Measurements from ENCODE around the gene USH1C. TPM values are rescaled to one million over a fixed set of nuclear protein-coding genes. Genes with fewer than 3 reads are reported as not detected.

Gene USH1C
- total and polyA plus RNA-seq, 8 donors: 4.8 to 107 (median 22.2) TPM

DNA sequence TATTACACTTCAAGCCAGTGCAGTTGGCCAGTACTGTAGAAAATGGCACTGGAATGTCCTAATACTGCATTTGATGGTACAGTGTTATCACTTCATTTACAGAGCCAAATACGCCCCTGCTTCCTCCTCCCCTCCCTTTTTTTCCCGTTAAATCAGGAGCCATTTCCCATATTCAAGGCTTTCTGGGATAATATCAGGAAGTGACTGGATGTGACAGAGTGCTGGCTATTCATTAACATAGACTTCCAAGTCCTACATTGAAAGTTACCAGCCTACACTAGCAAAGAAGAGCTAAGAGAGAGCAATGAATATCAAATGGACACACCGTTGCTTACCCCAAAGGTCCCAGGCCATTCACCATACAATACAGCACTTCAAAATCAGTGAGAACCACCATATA is 35.4 kb downstream of the USH1C start:
- Histone ChIP-seq H3K4me3 (no peak overlapping the region), H3K9me3 (no peaks in the 10 kb centered on the region), H3K27me3 (peaks cover 0 to 4% (median 0%) of the 10 kb centered on the region in 3 donors), H3K27ac (no peak overlapping the region), H3K4me1 (no peaks in the 10 kb centered on the region), H3K36me3 (peaks cover 0 to 3% (median 0%) of the 10 kb centered on the region in 4 donors)
- no peak for DNase-seq
- 43 to 71% (median 49%) methylated on average over 3 of the region's 3 CpGs for WGBS, 5 donors
- intact Hi-C loops (cut with DNase I; ENCODE audit: low total_unique reads): loop anchor here (10.0 kb wide), 1 partner anchor 274 kb away; no protein-coding TSS in a partner anchor
- TF ChIP-seq EP300 (IDR thresholded peaks at IDR 0.05) (no peak), POLR2AphosphoS5 (IDR thresholded peaks at IDR 0.05) (no peak), POLR2A (IDR thresholded peaks at IDR 0.05) (no peak)
- TF ChIP-seq, protein P1, sequence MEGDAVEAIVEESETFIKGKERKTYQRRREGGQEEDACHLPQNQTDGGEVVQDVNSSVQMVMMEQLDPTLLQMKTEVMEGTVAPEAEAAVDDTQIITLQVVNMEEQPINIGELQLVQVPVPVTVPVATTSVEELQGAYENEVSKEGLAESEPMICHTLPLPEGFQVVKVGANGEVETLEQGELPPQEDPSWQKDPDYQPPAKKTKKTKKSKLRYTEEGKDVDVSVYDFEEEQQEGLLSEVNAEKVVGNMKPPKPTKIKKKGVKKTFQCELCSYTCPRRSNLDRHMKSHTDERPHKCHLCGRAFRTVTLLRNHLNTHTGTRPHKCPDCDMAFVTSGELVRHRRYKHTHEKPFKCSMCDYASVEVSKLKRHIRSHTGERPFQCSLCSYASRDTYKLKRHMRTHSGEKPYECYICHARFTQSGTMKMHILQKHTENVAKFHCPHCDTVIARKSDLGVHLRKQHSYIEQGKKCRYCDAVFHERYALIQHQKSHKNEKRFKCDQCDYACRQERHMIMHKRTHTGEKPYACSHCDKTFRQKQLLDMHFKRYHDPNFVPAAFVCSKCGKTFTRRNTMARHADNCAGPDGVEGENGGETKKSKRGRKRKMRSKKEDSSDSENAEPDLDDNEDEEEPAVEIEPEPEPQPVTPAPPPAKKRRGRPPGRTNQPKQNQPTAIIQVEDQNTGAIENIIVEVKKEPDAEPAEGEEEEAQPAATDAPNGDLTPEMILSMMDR (IDR thresholded peaks at IDR 0.05): no peak

DNA sequence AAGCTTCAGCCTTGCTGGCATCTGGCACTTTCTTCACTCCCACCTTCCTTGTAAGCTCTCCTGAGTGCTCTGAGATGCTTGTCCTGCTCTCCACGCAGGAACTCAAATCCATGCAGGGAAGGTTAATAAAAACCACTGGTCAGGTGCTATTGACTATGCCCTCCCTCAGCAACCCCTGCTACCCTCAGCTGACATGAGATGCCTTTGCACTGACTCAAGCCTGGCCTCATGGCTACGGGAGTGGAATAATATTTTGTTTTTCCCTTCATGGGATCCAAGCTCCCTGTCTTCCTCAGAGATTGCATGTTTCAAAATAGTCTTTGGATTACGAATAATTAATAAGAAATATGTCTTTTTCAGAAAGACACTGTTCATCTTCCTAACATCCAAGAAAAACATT is 35.9 kb downstream of the USH1C start:
- intact Hi-C loops (cut with DNase I; ENCODE audit: low total_unique reads): loop anchor here (10.0 kb wide), 1 partner anchor 274 kb away; no protein-coding TSS in a partner anchor
- peaks cover 0 to 3% (median 0%) of the 10 kb centered on the region in 4 donors for H3K36me3 ChIP-seq
- no peak for DNase-seq
- peaks cover 0 to 4% (median 0%) of the 10 kb centered on the region in 3 donors for H3K27me3 ChIP-seq
- TF ChIP-seq, protein P1 (IDR thresholded peaks at IDR 0.05): no peak
- TF ChIP-seq POLR2A (IDR thresholded peaks at IDR 0.05): no peak
- TF ChIP-seq EP300 (IDR thresholded peaks at IDR 0.05): no peak
- no peak for TF ChIP-seq POLR2AphosphoS5 (IDR thresholded peaks at IDR 0.05)
- no peaks in the 10 kb centered on the region for H3K4me1 ChIP-seq
- no peak overlapping the region for H3K27ac ChIP-seq
- 53 to 69% (median 62%) methylated on average over 3 of the region's 3 CpGs for WGBS, 5 donors
- no peak overlapping the region for H3K4me3 ChIP-seq
- no peaks in the 10 kb centered on the region for H3K9me3 ChIP-seq

DNA sequence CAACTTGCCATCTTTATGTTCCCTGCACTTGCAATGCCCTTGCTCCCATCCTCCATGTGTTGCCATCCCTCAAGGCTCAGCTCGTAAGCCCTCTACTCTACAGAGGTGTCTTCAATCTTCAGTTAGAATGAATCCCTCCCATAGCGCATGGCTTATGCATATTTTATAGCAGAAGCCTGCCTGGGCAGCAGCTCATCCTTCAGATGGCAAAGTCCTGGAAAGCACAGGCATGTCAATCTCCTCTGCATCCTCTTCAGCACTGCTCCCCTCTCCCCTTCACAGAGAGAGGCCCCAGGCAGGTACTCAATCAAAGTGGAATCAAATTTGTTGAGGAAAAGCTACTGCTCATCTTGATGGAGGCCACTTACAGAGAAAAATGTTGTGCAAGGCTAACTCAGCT is 36.4 kb downstream of the USH1C start:
- H3K4me1 ChIP-seq: no peaks in the 10 kb centered on the region
- intact Hi-C loops (cut with DNase I; ENCODE audit: low total_unique reads): loop anchor here (10.0 kb wide), 1 partner anchor 273 kb away; no protein-coding TSS in a partner anchor
- no peak for TF ChIP-seq POLR2AphosphoS5 (IDR thresholded peaks at IDR 0.05)
- no peak for TF ChIP-seq POLR2A (IDR thresholded peaks at IDR 0.05)
- TF ChIP-seq, protein P1 (IDR thresholded peaks at IDR 0.05): no peak
- no peak for TF ChIP-seq EP300 (IDR thresholded peaks at IDR 0.05)
- no peaks in the 10 kb centered on the region for H3K9me3 ChIP-seq
- H3K27ac ChIP-seq: no peak overlapping the region
- DNase-seq: no peak
- 87 to 94% (median 90%) methylated on average over 2 of the region's 2 CpGs for WGBS, 5 donors
- H3K27me3 ChIP-seq: peaks cover 0 to 4% (median 0%) of the 10 kb centered on the region in 3 donors
- H3K4me3 ChIP-seq: no peak overlapping the region
- H3K36me3 ChIP-seq: peaks cover 0 to 3% (median 0%) of the 10 kb centered on the region in 4 donors

DNA sequence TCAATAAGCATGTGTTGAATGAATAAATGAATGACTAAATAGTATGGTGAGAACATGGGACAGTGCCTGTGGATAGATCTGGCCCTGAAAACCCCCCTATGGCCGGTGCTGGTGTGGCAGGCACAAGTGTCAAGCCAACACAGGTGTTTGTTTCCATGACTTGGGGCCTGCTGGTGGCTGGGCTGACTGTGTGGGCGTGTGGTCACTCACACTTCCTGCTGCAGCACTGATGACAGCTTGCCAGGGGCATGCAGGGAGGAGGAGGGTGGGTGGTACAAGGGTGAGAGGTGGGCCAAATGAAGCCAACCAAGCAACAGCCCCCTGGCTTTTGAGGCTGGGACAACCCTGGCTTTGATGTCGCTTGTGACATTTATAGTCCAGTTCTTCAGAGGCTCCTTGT is 37.3 kb downstream of the USH1C start:
- WGBS, 5 donors: 55 to 69% (median 58%) methylated on average over 2 to 3 of the region's 3 CpGs
- H3K4me3 ChIP-seq: no peak overlapping the region
- no peak for TF ChIP-seq POLR2A (IDR thresholded peaks at IDR 0.05)
- TF ChIP-seq POLR2AphosphoS5 (IDR thresholded peaks at IDR 0.05): no peak
- H3K27me3 ChIP-seq: no peaks in the 10 kb centered on the region
- no peak for DNase-seq
- no peaks in the 10 kb centered on the region for H3K4me1 ChIP-seq
- intact Hi-C loops (cut with DNase I; ENCODE audit: low total_unique reads): loop anchor here (10.0 kb wide), 1 partner anchor 272 kb away; no protein-coding TSS in a partner anchor
- H3K9me3 ChIP-seq: no peaks in the 10 kb centered on the region
- H3K36me3 ChIP-seq: peaks cover 0 to 3% (median 0%) of the 10 kb centered on the region in 4 donors
- H3K27ac ChIP-seq: no peak overlapping the region

DNA sequence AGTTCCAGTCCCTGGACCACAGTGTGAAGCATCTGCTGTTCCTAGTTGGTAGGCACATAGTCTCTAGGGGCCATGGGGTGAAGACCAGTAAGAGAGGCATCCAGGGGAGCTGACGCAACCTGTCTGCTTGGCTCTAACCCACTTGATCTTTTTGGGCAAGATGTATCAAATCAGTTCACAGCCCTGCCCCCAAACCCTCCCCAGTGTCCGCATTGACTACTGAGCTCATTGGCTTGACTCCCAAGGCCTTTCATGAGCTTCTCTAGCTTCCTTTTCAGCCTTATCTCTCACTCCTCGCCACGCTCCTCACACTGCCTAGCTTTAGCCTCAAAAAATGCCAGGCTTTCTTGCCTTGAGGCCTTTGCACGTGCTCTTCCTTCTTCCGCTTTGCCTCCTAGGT is 37.9 kb downstream of the USH1C start:
- no peak overlapping the region for H3K4me3 ChIP-seq
- no peak for DNase-seq
- peaks cover 0 to 3% (median 0%) of the 10 kb centered on the region in 4 donors for H3K36me3 ChIP-seq
- H3K27me3 ChIP-seq: no peaks in the 10 kb centered on the region
- TF ChIP-seq POLR2A (IDR thresholded peaks at IDR 0.05) (no peak), EP300 (IDR thresholded peaks at IDR 0.05) (no peak)
- TF ChIP-seq, protein P1 (IDR thresholded peaks at IDR 0.05): no peak
- H3K4me1 ChIP-seq: no peaks in the 10 kb centered on the region
- no peak overlapping the region for H3K27ac ChIP-seq
- intact Hi-C loops (cut with DNase I; ENCODE audit: low total_unique reads): loop anchor here (10.0 kb wide), 1 partner anchor 272 kb away; no protein-coding TSS in a partner anchor
- WGBS, 5 donors: 78 to 86% (median 79%) methylated on average over 6 of the region's 6 CpGs
- no peaks in the 10 kb centered on the region for H3K9me3 ChIP-seq
